Activated T-cell treated with anti-CD3 and anti-CD28 coated beads, Interleukin-2, amount 50 U/mL, for 4 hours (primary cell): ENCODE measurements around the gene CEP85L. TPM values are rescaled to one million over a fixed set of nuclear protein-coding genes. Genes with fewer than 3 reads are reported as not detected.

Source experiments
- ATAC-seq, 2 donors: fragments of 200-7000 bp; cut with Tn5 transposase; one replicate each; pipeline ENCODE4 v1.10.0; 2021
- DNase-seq: peaks from one replicate; pipeline ENCODE4 v3.0.0-alpha.2; 2020
- H3K27me3 Mint-ChIP-seq: one replicate; pipeline ENCODE4 v1.8.0; 2021; ENCODE audit warnings: low read depth, mixed read lengths
- H3K36me3 Mint-ChIP-seq: one replicate; pipeline ENCODE4 v1.8.0; 2022; ENCODE audit warnings: mixed read lengths; ENCODE audit not compliant: insufficient read depth
- H3K4me1 Mint-ChIP-seq: one replicate; pipeline ENCODE4 v1.8.0; 2021; ENCODE audit warnings: low read depth, mixed read lengths
- H3K4me3 Mint-ChIP-seq: one replicate; pipeline ENCODE4 v1.8.0; 2021; ENCODE audit warnings: mild to moderate bottlenecking, moderate library complexity, mixed read lengths
- H3K9me3 Mint-ChIP-seq: one replicate; pipeline ENCODE4 v1.8.0; 2021; ENCODE audit warnings: mixed read lengths
- total RNA-seq, 3 donors: library from RNA; stranded (reverse); gene quantifications; one replicate each; pipeline ENCODE4 v1.2.1, GENCODE V29; 2021

Gene CEP85L
- total RNA-seq, 3 donors from 2014 or later = 23.1 to 27.9 (median 26.8) TPM

DNA sequence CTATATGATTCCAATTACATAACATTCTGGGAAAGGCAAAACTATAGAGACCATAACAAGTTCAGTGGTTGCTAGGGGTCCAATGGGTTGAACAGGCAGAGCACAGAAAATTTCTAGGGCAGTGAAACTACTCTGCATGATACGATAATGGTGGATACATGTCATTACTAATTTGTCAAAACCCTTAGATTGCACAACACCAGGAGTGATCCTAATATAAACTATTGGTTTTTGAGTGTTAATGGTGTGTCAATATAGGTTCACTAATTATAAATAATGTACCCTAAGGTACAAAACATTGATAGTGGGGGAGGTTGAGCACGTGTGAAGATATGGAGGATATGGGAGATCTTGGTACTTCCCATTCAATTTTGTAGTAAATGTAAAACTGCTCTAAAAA lies 145.7 kb downstream of the CEP85L start:
- Mint-ChIP-seq H3K36me3 (peaks cover 38% of the 10 kb centered on the region), H3K4me1 (peaks cover 7% of the 10 kb centered on the region), H3K9me3 (peaks cover under 1% of the 10 kb centered on the region), H3K27me3 (no peaks in the 10 kb centered on the region), H3K4me3 (no peak overlapping the region)
- ATAC-seq = no peak
- DNase-seq = no peak

DNA sequence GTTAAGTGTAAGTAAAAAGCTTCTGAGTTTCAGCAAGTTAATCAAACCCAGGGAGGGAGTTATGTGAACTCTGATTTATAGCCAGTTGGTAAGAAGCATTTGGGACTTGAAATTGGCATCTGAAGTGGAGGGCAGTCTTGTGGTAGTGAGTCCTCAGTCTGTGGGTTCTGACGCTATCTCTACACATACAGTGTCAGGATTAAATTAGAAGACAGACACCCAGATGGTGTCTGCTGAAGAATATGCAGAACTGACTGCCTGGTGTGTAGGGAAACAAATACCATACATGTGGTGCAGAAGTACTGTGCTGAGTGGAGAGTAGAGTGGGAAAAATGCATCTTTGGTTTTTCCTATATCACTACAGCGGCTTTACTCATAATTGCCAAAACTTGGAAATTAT lies 146.8 kb downstream of the CEP85L start:
- peaks cover 42% of the 10 kb centered on the region for H3K36me3 Mint-ChIP-seq
- DNase-seq (no peak), ATAC-seq (no peak)
- H3K4me3 Mint-ChIP-seq = no peak overlapping the region
- no peaks in the 10 kb centered on the region for H3K27me3 Mint-ChIP-seq
- peaks cover 7% of the 10 kb centered on the region for H3K4me1 Mint-ChIP-seq
- peaks cover 3% of the 10 kb centered on the region for H3K9me3 Mint-ChIP-seq

DNA sequence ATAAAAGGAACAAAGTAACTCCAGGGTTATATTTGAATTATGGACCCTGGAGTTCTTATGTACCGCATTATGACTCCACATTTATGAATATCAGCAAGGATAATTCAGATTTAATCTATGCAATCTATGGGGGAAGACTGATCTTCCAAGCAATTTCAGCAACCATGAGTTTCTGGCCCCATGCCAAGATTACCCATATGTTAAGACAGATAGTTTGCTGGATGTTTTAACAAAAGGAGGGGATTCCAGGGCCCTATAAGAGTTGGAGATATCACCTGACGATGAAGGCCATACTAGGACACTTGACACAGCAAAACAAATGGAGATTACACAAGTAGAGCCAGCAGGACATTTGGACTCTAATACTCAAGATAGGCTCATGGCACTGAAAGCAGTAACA lies 149.2 kb downstream of the CEP85L start:
- no peak for ATAC-seq
- Mint-ChIP-seq H3K4me1 (peaks cover 5% of the 10 kb centered on the region), H3K27me3 (no peaks in the 10 kb centered on the region), H3K4me3 (no peak overlapping the region), H3K9me3 (peaks cover 3% of the 10 kb centered on the region), H3K36me3 (peaks cover 50% of the 10 kb centered on the region)
- DNase-seq = no peak

DNA sequence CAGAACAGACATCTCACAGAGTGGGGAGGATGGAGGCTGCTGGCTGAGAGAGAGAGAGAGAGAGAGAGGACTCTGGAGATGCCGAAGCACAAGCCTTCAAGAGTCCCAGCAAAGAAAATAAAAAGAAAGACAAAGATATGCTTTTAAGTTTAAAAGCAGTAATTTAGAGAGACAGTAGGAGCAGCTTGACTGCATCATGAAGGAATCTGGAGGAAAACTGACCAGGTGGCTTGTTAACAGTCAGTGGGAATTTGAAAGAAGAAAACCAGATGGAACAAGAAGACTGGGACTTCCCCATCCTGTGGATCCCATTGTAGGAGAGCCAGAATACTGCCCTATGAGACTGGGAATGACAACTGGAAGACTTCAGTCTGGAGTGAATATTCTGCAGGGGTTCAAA lies 149.6 kb downstream of the CEP85L start:
- Mint-ChIP-seq H3K4me3 (no peak overlapping the region), H3K36me3 (peaks cover 50% of the 10 kb centered on the region), H3K27me3 (no peaks in the 10 kb centered on the region), H3K9me3 (peaks cover 3% of the 10 kb centered on the region), H3K4me1 (peaks cover 3% of the 10 kb centered on the region)
- no peak for ATAC-seq
- no peak for DNase-seq

DNA sequence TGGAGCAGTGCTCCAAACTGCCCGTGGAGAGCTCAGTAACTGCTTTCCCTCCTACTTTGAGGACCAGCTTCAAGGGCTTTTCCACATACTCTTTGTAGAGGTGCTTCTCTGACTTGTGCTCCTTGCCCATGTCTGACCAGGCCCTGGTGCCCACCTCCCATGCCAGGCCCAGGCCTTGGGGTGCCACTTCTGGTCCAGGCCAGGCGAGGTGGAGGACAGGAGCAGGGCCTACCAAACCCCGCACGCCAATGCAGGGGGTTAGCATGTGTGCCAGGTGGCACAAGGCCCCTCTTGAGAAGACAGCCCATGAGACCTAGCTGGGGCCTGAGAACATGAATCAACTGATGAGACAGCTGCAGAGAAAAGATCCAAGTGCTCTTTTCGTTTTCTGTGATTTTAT lies 150.3 kb downstream of the CEP85L start:
- H3K36me3 Mint-ChIP-seq = peaks cover 50% of the 10 kb centered on the region
- ATAC-seq (no peak), DNase-seq (no peak)
- no peaks in the 10 kb centered on the region for H3K27me3 Mint-ChIP-seq
- peaks cover 3% of the 10 kb centered on the region for H3K9me3 Mint-ChIP-seq
- H3K4me1 Mint-ChIP-seq = peaks cover 3% of the 10 kb centered on the region
- H3K4me3 Mint-ChIP-seq = no peak overlapping the region

DNA sequence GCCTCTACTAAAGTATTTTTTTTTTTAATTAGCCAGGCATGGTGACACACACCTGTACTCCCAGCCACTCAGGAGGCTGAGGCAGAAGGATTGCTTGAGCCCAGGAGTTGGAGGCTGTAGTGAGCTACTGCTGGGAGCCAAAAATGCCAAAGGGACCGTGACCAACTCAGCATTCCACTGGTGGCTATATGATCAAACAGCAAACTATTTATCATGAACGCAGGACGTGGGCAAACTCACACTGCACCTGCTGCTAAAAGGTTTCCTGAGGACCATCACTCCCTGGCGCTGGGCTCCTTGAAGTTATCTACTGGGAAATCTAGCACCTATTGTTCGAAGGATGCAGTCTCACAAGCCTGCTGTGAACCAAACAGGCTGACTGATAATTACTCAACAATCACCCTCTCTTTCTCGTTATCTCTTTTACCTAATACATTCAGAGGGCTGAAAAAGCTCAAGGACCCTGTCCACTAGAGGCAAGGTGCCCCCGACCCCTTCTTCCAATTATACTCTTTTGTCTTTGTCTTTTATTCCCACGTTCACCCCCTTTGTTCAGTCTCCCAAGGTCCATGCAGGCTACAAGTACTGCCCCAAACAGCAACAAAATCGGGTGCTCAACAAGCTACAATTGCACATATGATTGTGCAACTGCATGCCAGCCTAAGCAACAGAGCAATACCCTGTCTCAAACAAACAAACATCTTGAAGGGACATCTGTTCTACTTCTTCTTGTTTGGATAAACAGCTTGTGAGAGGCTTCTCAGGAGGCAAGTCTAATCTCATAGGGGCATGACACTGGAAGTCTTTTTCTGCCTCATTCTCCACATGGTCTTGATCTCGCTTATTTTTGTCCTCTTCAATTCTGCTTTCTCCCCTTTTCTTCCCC lies 151.0 kb downstream of the CEP85L start:
- Mint-ChIP-seq H3K27me3 (no peaks in the 10 kb centered on the region), H3K4me1 (peaks cover 3% of the 10 kb centered on the region), H3K4me3 (no peak overlapping the region), H3K36me3 (peaks cover 50% of the 10 kb centered on the region), H3K9me3 (peaks cover 3% of the 10 kb centered on the region)
- no peak for DNase-seq
- no peak for ATAC-seq

DNA sequence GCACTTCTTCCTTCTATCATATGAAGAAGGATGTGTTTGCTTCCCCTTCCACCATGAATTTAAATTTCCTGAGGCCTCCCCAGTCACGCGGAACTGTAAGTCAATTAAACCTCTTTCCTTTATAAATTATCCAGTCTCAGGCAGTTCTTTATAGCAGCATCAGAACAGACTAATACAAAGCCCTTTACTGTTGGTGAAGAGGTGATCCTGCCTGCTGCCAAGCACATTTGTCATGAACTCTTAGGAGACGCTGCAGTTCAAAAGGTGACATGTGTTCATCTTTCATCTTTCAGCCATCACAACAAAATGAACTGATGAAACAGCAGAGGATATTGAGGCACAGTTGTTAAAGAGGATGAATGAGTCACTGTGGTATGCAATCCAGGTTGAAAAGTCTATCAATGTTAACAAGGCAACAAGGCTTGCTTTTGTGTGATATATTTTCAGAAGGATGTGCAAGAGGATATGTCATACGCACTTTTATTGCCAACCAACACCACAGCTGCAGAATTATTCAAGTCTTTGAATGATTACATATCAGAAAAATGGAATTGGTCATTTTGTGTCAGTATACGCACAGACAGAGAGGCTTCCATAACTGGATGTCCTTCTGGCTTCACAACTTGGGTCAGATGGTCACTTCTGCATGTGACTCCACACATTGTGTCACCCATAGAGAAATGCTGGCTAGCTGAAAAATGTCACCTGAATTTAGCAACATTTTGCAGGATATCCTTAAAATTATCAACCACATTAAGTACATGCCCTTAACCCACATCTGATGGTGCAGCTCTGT lies 155.7 kb downstream of the CEP85L start:
- DNase-seq (no peak), ATAC-seq (peak in 1 of 2 donors; percentile 48)
- Mint-ChIP-seq H3K4me1 (peaks cover 4% of the 10 kb centered on the region), H3K36me3 (peaks cover 51% of the 10 kb centered on the region), H3K27me3 (no peaks in the 10 kb centered on the region), H3K4me3 (no peak overlapping the region), H3K9me3 (peaks cover 3% of the 10 kb centered on the region)

DNA sequence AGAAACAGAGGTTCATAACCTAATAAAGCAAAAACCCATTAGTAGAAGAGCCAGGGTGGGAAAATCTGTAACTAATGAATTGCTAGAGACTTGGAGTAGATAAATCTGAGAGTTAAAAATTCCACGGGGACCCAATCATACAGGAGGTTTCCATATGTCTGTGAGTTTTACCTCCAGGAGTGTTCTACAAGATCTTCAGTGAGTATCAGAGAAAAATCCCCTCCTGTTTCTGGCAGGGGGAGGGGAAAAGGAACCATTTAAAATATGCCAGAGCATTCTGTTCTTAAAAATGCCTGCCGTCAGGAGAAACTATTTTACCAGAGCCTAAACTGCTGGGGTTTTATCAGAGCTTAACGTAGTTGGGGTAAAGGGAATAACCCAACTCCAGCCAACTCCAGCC lies 157.3 kb downstream of the CEP85L start:
- no peaks in the 10 kb centered on the region for H3K27me3 Mint-ChIP-seq
- H3K4me1 Mint-ChIP-seq = peaks cover 4% of the 10 kb centered on the region
- peaks cover 62% of the 10 kb centered on the region for H3K36me3 Mint-ChIP-seq
- DNase-seq (no peak), ATAC-seq (no peak)
- no peak overlapping the region for H3K4me3 Mint-ChIP-seq
- peaks cover 11% of the 10 kb centered on the region for H3K9me3 Mint-ChIP-seq

DNA sequence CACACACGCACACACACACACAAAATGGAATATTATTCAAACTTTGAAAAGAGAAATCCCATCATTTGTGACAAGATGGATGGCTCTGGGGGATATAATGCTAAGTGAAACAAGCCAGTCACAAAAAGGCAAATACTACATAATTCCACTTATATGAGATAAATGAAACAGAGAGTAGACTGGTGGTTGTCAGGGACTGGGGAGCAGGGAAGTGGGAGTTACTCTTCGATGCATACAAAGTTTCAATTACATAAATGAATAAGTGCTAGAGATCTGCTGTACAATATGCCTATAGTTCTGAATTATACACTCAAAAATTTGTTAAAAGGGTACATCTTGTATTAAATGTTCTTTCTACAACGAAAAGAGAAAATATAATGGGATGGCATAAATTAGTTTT lies 161.4 kb downstream of the CEP85L start:
- DNase-seq (no peak), ATAC-seq (peak; percentile 10 to 38)
- H3K4me1 Mint-ChIP-seq = peaks cover 14% of the 10 kb centered on the region
- peaks cover 24% of the 10 kb centered on the region for H3K9me3 Mint-ChIP-seq
- no peak overlapping the region for H3K4me3 Mint-ChIP-seq
- peaks cover 84% of the 10 kb centered on the region for H3K36me3 Mint-ChIP-seq
- H3K27me3 Mint-ChIP-seq = no peaks in the 10 kb centered on the region

DNA sequence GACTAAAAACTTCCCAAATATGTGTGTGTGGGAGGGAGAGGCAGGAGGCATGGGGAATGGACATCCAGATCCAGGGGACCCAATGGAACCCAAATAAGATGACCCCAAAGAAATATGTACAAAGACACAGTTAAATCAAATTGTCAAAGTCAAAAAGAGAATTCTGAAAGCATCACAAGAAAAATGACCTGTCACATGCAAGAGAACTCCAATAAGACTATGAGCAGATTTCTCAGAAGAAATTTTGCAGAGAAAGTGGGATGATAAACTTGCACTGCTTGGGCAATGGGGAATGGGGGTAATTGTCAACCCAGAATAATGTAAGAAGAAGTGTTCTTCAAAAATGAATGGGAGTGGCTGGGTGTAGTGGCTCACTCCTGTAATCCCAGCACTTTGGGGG lies 162.8 kb downstream of the CEP85L start:
- H3K4me3 Mint-ChIP-seq = no peak overlapping the region
- H3K36me3 Mint-ChIP-seq = peaks cover 77% of the 10 kb centered on the region
- DNase-seq = no peak
- H3K4me1 Mint-ChIP-seq = peaks cover 11% of the 10 kb centered on the region
- ATAC-seq = no peak
- H3K27me3 Mint-ChIP-seq = no peaks in the 10 kb centered on the region
- peaks cover 24% of the 10 kb centered on the region for H3K9me3 Mint-ChIP-seq

DNA sequence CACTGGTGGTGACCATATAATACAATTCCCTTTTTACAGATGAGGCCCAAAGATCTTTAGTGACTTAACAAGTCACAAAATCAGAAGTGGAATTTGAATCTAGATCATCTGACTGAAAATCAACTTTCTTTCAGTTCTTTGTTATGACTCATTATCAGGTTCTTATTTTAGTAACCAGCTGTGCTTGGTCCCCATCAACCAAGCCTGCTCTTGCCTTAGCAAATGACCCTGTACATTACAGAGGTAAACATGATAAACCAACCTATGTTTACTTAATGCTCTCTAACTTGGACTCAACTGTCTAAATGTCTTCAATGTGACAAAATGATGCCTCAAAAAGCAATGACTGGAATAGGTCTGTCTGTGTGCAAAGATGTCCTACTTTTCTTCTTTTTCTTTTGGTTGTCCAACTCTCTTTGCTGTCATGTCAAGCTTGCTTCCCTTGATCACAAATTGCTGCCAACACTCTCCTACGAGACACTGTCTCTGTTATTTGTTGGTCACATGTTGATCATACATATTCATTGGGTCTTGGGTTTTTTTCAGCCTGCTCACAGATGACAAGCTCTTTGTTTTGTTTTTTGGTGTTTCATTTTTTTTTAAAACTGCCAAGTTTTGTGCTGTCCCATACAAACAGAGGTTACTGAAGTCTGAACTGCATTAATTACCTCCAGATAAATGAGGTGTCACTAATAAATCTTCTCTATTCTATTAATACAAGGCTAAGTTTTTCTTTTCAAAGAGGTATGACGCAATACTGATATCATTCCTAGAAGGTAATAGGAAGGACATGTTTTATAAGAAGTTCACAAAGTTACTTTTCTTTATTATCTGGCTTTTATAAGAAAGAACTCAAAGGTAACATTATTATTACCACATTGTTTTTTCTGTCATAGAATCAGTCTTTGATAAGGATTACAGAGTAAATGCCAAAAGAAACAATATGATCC lies 165.5 kb downstream of the CEP85L start:
- H3K9me3 Mint-ChIP-seq = peaks cover 24% of the 10 kb centered on the region

DNA sequence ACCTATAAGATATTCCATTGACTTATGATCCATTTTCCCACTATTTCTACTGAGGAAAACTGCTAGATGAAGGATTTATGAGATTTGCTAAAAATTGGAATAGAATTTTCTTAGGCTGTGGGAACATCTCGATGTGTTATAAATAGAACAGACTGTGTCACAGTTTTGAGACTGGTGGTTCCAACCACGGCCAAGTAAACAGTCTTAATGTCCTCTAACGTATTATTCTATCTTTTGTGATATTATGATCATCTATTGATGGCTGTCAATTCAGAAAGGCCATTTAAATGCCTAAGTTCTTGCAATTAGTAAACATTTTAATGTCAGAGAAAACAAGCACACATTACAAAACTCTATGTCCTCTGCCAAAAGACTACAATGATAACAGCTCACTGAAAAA lies 174.8 kb downstream of the CEP85L start:
- Mint-ChIP-seq H3K36me3 (peaks cover 28% of the 10 kb centered on the region), H3K27me3 (no peaks in the 10 kb centered on the region), H3K9me3 (no peaks in the 10 kb centered on the region), H3K4me3 (no peak overlapping the region), H3K4me1 (no peaks in the 10 kb centered on the region)
- ATAC-seq = no peak
- DNase-seq = no peak

More for the DNA sequence above, 165.5 kb downstream of the CEP85L start:
- DNase-seq (no peak), ATAC-seq (peak; percentile 48 to 58)
- no peak overlapping the region for H3K4me3 Mint-ChIP-seq
- peaks cover 10% of the 10 kb centered on the region for H3K4me1 Mint-ChIP-seq
- H3K27me3 Mint-ChIP-seq = no peaks in the 10 kb centered on the region
- peaks cover 74% of the 10 kb centered on the region for H3K36me3 Mint-ChIP-seq

DNA sequence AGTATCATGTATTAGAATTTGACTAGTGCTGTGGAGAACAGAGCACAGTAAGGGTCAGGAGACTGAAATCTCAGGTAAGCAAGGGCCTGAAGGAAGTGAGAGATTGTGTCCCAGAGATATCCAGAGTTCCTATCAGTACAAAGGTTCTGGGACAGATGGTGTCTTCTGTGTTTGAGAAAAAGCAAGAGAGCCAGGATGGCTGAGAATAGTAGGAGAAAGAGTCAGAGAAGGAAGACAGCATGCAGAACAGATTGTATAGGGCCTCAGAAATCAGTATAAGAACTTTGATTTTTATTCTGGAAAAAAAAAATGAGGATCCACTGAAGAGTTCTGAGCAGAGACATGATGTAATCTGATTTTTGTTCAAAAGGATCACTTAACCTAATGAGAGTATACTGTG lies 178.1 kb downstream of the CEP85L start:
- Mint-ChIP-seq H3K9me3 (no peaks in the 10 kb centered on the region), H3K27me3 (no peaks in the 10 kb centered on the region), H3K4me3 (no peak overlapping the region), H3K36me3 (peaks cover 33% of the 10 kb centered on the region), H3K4me1 (no peaks in the 10 kb centered on the region)
- DNase-seq (no peak), ATAC-seq (no peak)

DNA sequence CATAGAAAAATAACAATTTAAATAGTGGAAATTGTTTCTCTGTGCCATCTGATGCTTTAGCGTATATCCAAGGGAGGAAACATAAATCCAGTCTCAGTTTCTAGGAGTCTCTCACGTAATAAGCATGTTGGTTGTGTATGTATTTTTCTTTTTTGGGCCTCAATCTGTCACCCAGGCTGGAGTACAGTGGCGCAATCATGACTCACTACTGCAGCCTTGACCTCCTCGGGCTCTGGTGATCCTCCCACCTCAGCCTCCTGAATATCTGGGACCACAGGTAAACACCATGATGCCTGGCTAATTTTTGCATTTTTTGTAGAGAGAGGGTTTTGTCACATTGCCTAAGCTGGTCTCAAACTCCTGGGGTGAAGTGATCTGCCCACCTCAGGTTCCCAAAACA lies 181.9 kb downstream of the CEP85L start:
- Mint-ChIP-seq H3K36me3 (peaks cover 62% of the 10 kb centered on the region), H3K4me3 (no peak overlapping the region), H3K27me3 (no peaks in the 10 kb centered on the region), H3K9me3 (no peaks in the 10 kb centered on the region), H3K4me1 (no peaks in the 10 kb centered on the region)
- no peak for ATAC-seq
- no peak for DNase-seq
